Calu3 (cell line): Measurements from ENCODE around the gene DPY19L3. TPM values are rescaled to one million over a fixed set of nuclear protein-coding genes. Genes with fewer than 3 reads are reported as not detected.
"Not testable (repeated sequence)": the region's sequence is repeated elsewhere in the genome, so short reads cannot be mapped to it uniquely, and the experiment has no call there.

Source experiments
- BruUV-seq: library from RNA; stranded (reverse); fragments of 400-500 nt; replicated peaks from 2 replicates; lab custom pipeline; 2021; lab: Mats Ljungman, UMichigan
- CTCF ChIA-PET: fragments of 300-600 bp; sonication (Branson Sonifier 250); formaldehyde crosslinking; loops from one replicate; lab custom pipeline; 2022; ENCODE audit warnings: antibody characterized with exemption; lab: Charles Lee
- DNase-seq: peaks from one replicate; pipeline ENCODE4 v3.0.0; 2022
- H3K27ac Mint-ChIP-seq: one replicate; pipeline ENCODE4 v1.8.0; 2022; ENCODE audit warnings: mixed read lengths; ENCODE audit not compliant: unreplicated experiment
- H3K27me3 Mint-ChIP-seq: one replicate; pipeline ENCODE4 v1.8.0; 2022; ENCODE audit warnings: mixed read lengths; ENCODE audit not compliant: unreplicated experiment
- H3K36me3 Mint-ChIP-seq: one replicate; pipeline ENCODE4 v1.8.0; 2022; ENCODE audit warnings: mild to moderate bottlenecking, moderate library complexity, mixed read lengths; ENCODE audit not compliant: insufficient read depth, unreplicated experiment
- H3K4me1 Mint-ChIP-seq: one replicate; pipeline ENCODE4 v1.8.0; 2022; ENCODE audit warnings: mild to moderate bottlenecking, low read depth, mixed read lengths; ENCODE audit not compliant: unreplicated experiment
- H3K4me3 Mint-ChIP-seq: one replicate; pipeline ENCODE4 v1.8.0; 2022; ENCODE audit warnings: mild to moderate bottlenecking, low read depth, moderate library complexity, mixed read lengths; ENCODE audit not compliant: unreplicated experiment
- H3K9me3 Mint-ChIP-seq: one replicate; pipeline ENCODE4 v1.8.0; 2022; ENCODE audit warnings: low read depth, mixed read lengths; ENCODE audit not compliant: unreplicated experiment
- intact Hi-C: fragments of 100-400 bp; cut with micrococcal nuclease; formaldehyde crosslinking; loops from one replicate; pipeline ENCODE4 v1.10.0; 2022; ENCODE audit not compliant: unreplicated experiment
- total RNA-seq: library from RNA; stranded (reverse); gene quantifications from 2 replicates; pipeline ENCODE4 v1.2.3, GENCODE V29; 2022
- TF ChIP-seq, protein P1 (sequence below): fragments of 200-600 bp; IDR thresholded peaks from one replicate; pipeline ENCODE4 v1.8.0; 2022; ENCODE audit warnings: antibody characterized with exemption; ENCODE audit not compliant: unreplicated experiment

DPY19L3 gene
- total RNA-seq, 1 experiment from 2014 or later: 29.4 TPM

DNA sequence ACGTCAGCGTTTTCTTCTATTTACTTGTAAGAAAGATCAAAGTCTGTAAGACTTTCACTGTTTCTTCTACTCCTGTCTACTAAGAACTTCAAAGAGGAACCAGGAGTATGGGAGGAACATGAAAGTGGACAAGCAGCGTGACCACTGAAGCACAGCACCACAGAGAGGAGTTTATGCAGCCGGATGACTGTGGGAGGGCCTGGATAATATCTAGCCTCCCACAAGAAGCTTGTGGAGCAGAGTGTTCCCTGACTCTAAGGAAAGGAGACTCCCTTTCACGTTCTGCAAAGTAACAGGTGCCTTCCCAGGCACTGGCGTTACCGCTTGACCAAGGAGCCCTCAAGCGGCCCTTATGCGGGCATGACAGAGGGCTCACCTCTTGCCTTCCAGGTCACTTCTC is 91.8 kb downstream of the DPY19L3 start:
- BruUV-seq: no TSS peak
- no peak for DNase-seq
- TF ChIP-seq, protein P1, sequence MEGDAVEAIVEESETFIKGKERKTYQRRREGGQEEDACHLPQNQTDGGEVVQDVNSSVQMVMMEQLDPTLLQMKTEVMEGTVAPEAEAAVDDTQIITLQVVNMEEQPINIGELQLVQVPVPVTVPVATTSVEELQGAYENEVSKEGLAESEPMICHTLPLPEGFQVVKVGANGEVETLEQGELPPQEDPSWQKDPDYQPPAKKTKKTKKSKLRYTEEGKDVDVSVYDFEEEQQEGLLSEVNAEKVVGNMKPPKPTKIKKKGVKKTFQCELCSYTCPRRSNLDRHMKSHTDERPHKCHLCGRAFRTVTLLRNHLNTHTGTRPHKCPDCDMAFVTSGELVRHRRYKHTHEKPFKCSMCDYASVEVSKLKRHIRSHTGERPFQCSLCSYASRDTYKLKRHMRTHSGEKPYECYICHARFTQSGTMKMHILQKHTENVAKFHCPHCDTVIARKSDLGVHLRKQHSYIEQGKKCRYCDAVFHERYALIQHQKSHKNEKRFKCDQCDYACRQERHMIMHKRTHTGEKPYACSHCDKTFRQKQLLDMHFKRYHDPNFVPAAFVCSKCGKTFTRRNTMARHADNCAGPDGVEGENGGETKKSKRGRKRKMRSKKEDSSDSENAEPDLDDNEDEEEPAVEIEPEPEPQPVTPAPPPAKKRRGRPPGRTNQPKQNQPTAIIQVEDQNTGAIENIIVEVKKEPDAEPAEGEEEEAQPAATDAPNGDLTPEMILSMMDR: no peak
- H3K4me1 Mint-ChIP-seq: no peaks in the 10 kb centered on the region
- H3K27ac Mint-ChIP-seq: no peak overlapping the region
- intact Hi-C loops: no loop called here
- peaks cover 36% of the 10 kb centered on the region for H3K27me3 Mint-ChIP-seq
- no peaks in the 10 kb centered on the region for H3K36me3 Mint-ChIP-seq
- CTCF ChIA-PET: no interaction called here
- no peak overlapping the region for H3K4me3 Mint-ChIP-seq
- H3K9me3 Mint-ChIP-seq: peaks cover 2% of the 10 kb centered on the region

DNA sequence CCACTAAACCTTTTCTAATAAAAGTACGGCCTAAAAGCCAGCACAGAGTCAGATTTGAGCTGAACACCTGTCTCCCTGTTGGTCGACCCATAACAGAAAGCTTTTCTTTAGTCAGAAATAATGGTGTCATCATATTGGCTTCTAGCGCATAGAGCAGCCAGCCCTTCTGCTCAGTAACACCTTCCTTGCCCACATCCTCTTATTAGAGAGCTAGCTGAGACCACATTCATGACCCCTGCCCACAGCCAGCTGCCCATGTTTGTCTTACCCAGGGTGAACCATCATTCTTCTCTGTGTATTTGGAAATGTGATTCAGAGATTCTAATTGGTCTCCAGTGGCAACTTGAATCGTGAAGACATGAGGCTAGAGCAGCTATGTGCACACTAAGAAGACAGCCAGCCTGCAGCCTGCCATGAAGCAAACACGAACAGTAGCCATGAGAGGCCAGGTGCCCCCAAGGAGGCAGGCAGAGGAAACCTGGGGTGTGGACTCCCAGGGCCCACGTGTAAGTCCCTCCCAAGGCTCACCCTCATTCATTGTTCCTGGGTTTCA is 93.2 kb downstream of the DPY19L3 start:
- intact Hi-C loops: no loop called here
- H3K9me3 Mint-ChIP-seq: peaks cover 2% of the 10 kb centered on the region
- TF ChIP-seq, protein P1: no peak
- peaks cover 36% of the 10 kb centered on the region for H3K27me3 Mint-ChIP-seq
- H3K27ac Mint-ChIP-seq: no peak overlapping the region
- no TSS peak for BruUV-seq
- no peaks in the 10 kb centered on the region for H3K4me1 Mint-ChIP-seq
- no peak for DNase-seq
- no peak overlapping the region for H3K4me3 Mint-ChIP-seq
- CTCF ChIA-PET: interaction anchor here (0.5 to 0.7 kb wide), 2 partner anchors 61 to 196 kb away, joined by 3 read pairs; no protein-coding TSS in a partner anchor
- H3K36me3 Mint-ChIP-seq: no peaks in the 10 kb centered on the region

GRCh38 chr19:32512498-32512897 is 106.9 kb downstream of the DPY19L3 start:
- H3K4me3 Mint-ChIP-seq, H3K36me3 Mint-ChIP-seq, H3K4me1 Mint-ChIP-seq, intact Hi-C loops, H3K27me3 Mint-ChIP-seq, H3K9me3 Mint-ChIP-seq, DNase-seq, BruUV-seq, H3K27ac Mint-ChIP-seq, CTCF ChIA-PET: not testable (repeated sequence)

- intact Hi-C loops: no loop called here
- Mint-ChIP-seq H3K27me3 (peaks cover 46% of the 10 kb centered on the region), H3K4me1 (no peaks in the 10 kb centered on the region), H3K36me3 (no peaks in the 10 kb centered on the region), H3K4me3 (no peak overlapping the region), H3K27ac (no peak overlapping the region), H3K9me3 (peaks cover 3% of the 10 kb centered on the region)
- TF ChIP-seq, protein P1: no peak
- CTCF ChIA-PET: no interaction called here
- no TSS peak for BruUV-seq
- DNase-seq: no peak
Measured at GRCh38 chr19:32519023-32519422, 113.5 kb downstream of the DPY19L3 start.

DNA sequence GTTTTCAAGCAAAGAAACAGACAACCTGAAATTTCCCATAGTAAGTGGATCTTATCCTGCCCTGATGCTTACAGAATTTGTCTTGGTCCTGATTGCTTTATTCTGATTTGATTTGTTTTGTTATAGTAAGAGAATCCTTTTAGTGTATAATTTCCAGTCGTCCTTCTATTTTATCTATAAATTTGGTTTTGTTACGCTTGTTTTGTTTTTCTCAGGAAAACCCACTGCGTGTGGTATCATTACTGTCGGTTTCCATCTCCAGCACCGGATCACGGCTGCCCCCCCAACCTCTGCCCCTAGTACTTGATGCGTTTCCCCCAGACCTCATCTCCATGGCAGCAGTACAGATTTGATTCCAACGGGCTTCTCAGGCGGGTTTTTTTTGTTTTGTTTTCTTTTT is 117.4 kb downstream of the DPY19L3 start:
- no peak overlapping the region for H3K27ac Mint-ChIP-seq
- no peaks in the 10 kb centered on the region for H3K4me1 Mint-ChIP-seq
- no peak overlapping the region for H3K4me3 Mint-ChIP-seq
- H3K9me3 Mint-ChIP-seq: no peaks in the 10 kb centered on the region
- TF ChIP-seq, protein P1: no peak
- peaks cover 39% of the 10 kb centered on the region for H3K27me3 Mint-ChIP-seq
- CTCF ChIA-PET: no interaction called here
- no peak for DNase-seq
- no peaks in the 10 kb centered on the region for H3K36me3 Mint-ChIP-seq
- intact Hi-C loops: no loop called here
- BruUV-seq: no TSS peak
